Breast epithelium (tissue), 4 donors: Measurements from ENCODE around the gene CHL1. TPM values are rescaled to one million over a fixed set of nuclear protein-coding genes. Genes with fewer than 3 reads are reported as not detected.

Experiments
- DNase-seq, 2 donors: peaks; one replicate each; pipeline ENCODE4 v3.0.0-alpha.2; 2019; ENCODE audit warnings: low spot score in 2 of 2
- H3K27ac ChIP-seq, 2 donors: fragments of 200-600 bp; sonication (generic) in 1 of 2; one replicate each; pipeline ENCODE4 v1.5.1; 2016 to 2019; ENCODE audit warnings: mild to moderate bottlenecking in 1 of 2
- H3K27me3 ChIP-seq, 2 donors: fragments of 200-600 bp; sonication (generic) in 1 of 2; one replicate each; pipeline versions ENCODE4 v1.5.1 to v1.6.0; 2017 to 2019; ENCODE audit warnings: control low read depth in 1 of 2, mild to moderate bottlenecking in 1 of 2
- H3K36me3 ChIP-seq: fragments of 200-600 bp; one replicate; pipeline ENCODE4 v1.5.1; 2019
- H3K4me1 ChIP-seq, 2 donors: fragments of 200-600 bp; sonication (generic); one replicate each; pipeline ENCODE4 v1.5.1; 2016 to 2019; ENCODE audit warnings: control low read depth in 1 of 2
- H3K4me3 ChIP-seq, 3 donors: fragments of 200-600 bp; sonication (generic); 1 replicate in 2 of 3; 2 replicates in 1 of 3; pipeline ENCODE4 v1.5.1; 2016 to 2019; ENCODE audit warnings: mild to moderate bottlenecking in 3 of 3, moderate library complexity in 2 of 3
- H3K9me3 ChIP-seq, 2 donors: fragments of 200-600 bp; sonication (generic) in 1 of 2; one replicate each; pipeline ENCODE4 v1.5.1; 2016 to 2019; ENCODE audit warnings: control low read depth in 1 of 2
- CTCF ChIP-seq, 3 donors: fragments of 450-650 bp; IDR thresholded peaks; one replicate each; pipeline ENCODE4 v1.5.1; 2016 to 2017; ENCODE audit warnings: antibody characterized with exemption in 3 of 3, mild to moderate bottlenecking in 3 of 3, moderate library complexity in 3 of 3
- POLR2A ChIP-seq: fragments of 450-650 bp; IDR thresholded peaks from one replicate; pipeline ENCODE4 v1.6.1; 2016; ENCODE audit warnings: antibody characterized with exemption, mild to moderate bottlenecking, moderate library complexity
- POLR2AphosphoS5 ChIP-seq, 3 donors: sonication (generic); formaldehyde crosslinking; IDR thresholded peaks; one replicate each; pipeline ENCODE4 v1.6.1; 2017; ENCODE audit warnings: antibody characterized with exemption in 3 of 3
- intact Hi-C: fragments of 100-400 bp; cut with DNase I; formaldehyde crosslinking; loops from one replicate; pipeline ENCODE4 v1.15.1; 2023; ENCODE audit warnings: low total_unique reads
- total RNA-seq, 3 donors: library from RNA; depleted of rRNA; stranded (reverse); fragments of >200 nt; gene quantifications; one replicate each; pipeline ENCODE4 v1.1.0, GENCODE V29; 2016

Gene CHL1
- total RNA-seq, 3 donors from 2014 or later: 34.8 to 49.8 (median 40.3) TPM

DNA sequence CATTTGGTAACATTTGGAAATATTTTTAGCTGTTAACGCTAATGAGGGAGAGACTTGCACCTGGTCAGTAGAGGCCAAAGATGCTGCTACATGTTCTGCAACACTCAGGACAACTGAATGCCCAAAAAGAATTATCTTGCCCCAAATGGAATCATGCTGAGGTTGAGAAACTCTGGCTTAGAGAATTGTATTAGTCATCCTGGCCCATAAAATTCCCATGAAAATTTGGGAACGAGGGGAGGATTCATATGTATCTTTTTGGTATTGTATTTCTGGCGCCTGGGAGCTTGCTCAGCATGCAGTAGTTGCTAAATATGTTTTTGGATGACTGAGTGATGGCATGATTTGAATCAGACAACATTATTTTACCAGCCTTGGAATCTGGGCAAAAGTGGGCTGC is 59.9 kb downstream of the CHL1 start:
- TF ChIP-seq POLR2AphosphoS5 (IDR thresholded peaks at IDR 0.05): no peak

DNA sequence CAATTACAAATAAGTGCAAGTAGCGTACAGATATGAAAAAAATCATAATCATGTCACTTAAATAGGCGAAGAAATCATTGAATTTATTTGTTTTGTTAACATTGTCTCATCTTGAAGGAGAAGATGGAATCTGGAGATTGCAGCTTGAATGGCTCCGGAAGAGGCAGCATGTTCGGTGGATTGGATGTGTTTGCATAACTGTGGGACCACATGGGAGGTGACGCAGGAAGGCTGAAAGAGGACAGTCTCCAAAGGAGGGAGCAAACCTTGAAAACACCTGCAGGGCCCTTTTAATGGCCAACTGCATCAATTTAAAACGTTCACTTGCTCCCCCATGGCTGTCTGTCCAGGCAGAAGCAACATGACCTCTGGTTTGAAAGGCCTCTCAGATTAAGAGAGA is 61.3 kb downstream of the CHL1 start:
- TF ChIP-seq CTCF (IDR thresholded peaks at IDR 0.05) (no peak), POLR2A (no peak), POLR2AphosphoS5 (IDR thresholded peaks at IDR 0.05) (no peak)
- intact Hi-C loops: no loop called here
- Histone ChIP-seq H3K27me3 (no peaks in the 10 kb centered on the region), H3K9me3 (no peaks in the 10 kb centered on the region), H3K36me3 (no peaks in the 10 kb centered on the region), H3K27ac (no peak overlapping the region), H3K4me1 (no peaks in the 10 kb centered on the region), H3K4me3 (no peak overlapping the region)
- no peak for DNase-seq

More for the DNA sequence above, 59.9 kb downstream of the CHL1 start:
- Histone ChIP-seq H3K27me3 (no peaks in the 10 kb centered on the region), H3K9me3 (no peaks in the 10 kb centered on the region), H3K4me1 (no peaks in the 10 kb centered on the region), H3K36me3 (no peaks in the 10 kb centered on the region), H3K27ac (no peak overlapping the region), H3K4me3 (no peak overlapping the region)
- intact Hi-C loops: no loop called here
- no peak for DNase-seq

- H3K4me1 ChIP-seq: no peaks in the 10 kb centered on the region
- H3K9me3 ChIP-seq: no peaks in the 10 kb centered on the region
- TF ChIP-seq CTCF (IDR thresholded peaks at IDR 0.05) (no peak), POLR2A (no peak), POLR2AphosphoS5 (IDR thresholded peaks at IDR 0.05) (no peak)
- no peak overlapping the region for H3K27ac ChIP-seq
- no peaks in the 10 kb centered on the region for H3K36me3 ChIP-seq
- no peak overlapping the region for H3K4me3 ChIP-seq
- H3K27me3 ChIP-seq: no peaks in the 10 kb centered on the region
- intact Hi-C loops: no loop called here
- no peak for DNase-seq
Observed at GRCh38 chr3:260898-261297, 64.3 kb downstream of the CHL1 start.

DNA sequence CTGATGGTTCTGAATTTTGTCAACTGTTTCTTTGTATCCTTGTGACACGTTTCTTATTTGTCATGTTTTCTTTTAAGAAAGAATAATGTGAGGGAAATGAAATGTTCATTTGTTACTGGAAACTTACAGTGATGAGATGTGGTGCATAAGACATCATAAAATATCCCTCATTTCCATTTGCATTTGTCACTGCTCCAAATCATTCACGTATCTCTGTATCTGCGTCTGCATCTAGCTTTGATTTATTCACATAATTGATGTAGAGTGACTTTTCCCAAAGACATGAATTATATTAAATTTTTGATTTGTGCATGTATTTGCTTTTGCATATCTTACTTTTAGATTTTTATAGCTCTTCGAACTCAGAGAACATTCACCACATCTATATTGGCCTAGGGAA is 66.8 kb downstream of the CHL1 start:
- Histone ChIP-seq H3K27ac (no peak overlapping the region), H3K4me1 (no peaks in the 10 kb centered on the region)
- DNase-seq: no peak

GRCh38 chr3:264394-265156 is 68.0 kb downstream of the CHL1 start:
- intact Hi-C loops: no loop called here
- peak overlapping the region in 1 of 2 donors; percentile 34 for H3K27ac ChIP-seq
- no peaks in the 10 kb centered on the region for H3K9me3 ChIP-seq
- no peaks in the 10 kb centered on the region for H3K36me3 ChIP-seq
- no peaks in the 10 kb centered on the region for H3K27me3 ChIP-seq
- no peak overlapping the region for H3K4me3 ChIP-seq
- no peak for DNase-seq
- no peak for TF ChIP-seq POLR2AphosphoS5 (IDR thresholded peaks at IDR 0.05)
- no peak for TF ChIP-seq CTCF (IDR thresholded peaks at IDR 0.05)
- TF ChIP-seq POLR2A: no peak
- no peaks in the 10 kb centered on the region for H3K4me1 ChIP-seq

More for the DNA sequence above, 66.8 kb downstream of the CHL1 start:
- no peaks in the 10 kb centered on the region for H3K36me3 ChIP-seq
- no peak for TF ChIP-seq POLR2A
- TF ChIP-seq CTCF (IDR thresholded peaks at IDR 0.05): no peak
- no peak for TF ChIP-seq POLR2AphosphoS5 (IDR thresholded peaks at IDR 0.05)
- no peaks in the 10 kb centered on the region for H3K9me3 ChIP-seq
- no peak overlapping the region for H3K4me3 ChIP-seq
- no peaks in the 10 kb centered on the region for H3K27me3 ChIP-seq
- intact Hi-C loops: no loop called here
